EL (cell line): Measurements from ENCODE around the gene HNRNPDL.
"Not testable (repeated sequence)": the region's sequence is repeated elsewhere in the genome, so short reads cannot be mapped to it uniquely, and the experiment has no call there.

Experiments
- DNase-seq: peaks from one replicate; pipeline ENCODE4 v3.0.0-alpha.2; 2016

Gene HNRNPDL

DNA sequence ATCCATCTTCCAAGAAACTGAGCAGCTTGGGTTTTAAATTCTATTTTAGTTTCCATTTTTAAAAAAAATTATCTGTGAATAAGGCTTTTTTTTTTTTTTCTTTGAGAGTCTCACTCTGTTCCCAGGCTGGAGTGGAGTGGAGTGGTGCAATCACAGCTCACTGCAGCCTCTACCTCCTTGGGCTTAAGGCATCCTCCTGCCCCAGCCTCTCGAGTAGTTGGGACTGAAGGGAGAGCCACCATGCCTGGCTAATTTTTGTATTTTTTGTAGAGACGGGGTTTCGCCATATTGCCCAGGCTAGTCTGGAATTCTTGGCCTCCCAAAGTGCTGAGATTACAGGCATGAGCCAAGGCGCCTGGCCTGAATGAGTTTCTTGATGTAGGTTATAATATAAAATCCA, 1.6 kb upstream of the HNRNPDL start:
- no peak for DNase-seq

DNA sequence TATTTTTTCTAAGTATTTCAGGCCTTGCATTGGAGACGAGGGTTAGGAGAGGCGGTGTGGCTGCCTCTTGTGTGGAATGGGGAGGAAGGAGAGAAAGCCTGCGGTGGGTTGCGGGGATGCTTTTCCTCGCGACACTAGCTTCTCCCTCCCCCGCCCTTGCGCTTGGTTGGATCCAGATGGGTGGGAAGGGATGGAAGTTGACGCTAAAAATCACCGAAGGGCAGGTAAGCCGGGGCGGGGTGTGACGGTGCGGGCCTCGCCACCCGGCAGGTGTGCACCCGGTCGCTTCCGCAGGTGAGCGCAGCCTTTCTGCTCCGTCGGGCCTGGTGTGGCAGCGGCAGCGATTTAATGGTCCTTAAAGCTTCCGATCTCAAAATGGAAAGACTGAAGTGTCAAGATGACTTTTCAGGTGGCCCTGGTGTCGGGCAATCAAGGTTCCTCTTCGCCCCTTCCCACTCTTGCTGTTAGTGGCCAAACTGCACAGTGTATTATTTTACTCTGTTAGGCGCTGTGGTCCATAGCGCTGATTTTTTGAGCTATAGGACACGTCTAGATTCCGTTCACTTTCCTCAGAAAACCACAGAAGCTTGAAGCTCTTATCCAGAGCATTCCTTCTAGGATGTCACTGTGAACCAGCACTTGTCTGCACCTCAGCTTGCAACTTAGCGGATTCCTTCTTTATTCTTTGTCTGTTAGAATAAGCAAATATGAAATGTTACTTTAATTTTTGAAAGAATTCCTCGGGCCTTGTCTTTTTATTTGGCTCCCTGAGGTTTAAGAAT, 893 bp upstream of the HNRNPDL start:
- no peak for DNase-seq

DNA sequence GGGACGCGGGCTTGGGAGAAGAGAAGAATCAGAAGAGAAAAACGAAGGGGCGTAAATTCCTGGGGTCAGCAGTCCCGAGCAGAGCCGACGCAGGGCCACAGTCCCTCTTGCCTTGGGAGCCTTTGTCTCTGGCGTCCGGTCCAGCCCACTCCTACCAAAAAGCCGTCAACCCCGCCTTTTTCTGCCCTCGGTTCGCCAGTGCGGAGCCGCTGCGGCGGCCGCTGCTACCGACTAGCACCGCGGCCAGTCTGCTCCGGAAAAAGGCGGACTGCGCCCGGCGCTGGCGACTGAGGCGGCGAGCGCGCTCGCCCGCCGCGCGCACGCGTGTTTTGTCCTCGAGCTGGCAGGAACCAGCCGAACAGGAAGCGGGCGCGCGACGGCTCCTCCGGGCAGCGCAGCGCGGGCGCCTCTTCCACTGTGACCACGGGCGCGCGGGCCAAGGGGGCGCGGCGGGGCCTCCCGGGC, 502 bp downstream of the HNRNPDL start:
- no peak for DNase-seq

DNA sequence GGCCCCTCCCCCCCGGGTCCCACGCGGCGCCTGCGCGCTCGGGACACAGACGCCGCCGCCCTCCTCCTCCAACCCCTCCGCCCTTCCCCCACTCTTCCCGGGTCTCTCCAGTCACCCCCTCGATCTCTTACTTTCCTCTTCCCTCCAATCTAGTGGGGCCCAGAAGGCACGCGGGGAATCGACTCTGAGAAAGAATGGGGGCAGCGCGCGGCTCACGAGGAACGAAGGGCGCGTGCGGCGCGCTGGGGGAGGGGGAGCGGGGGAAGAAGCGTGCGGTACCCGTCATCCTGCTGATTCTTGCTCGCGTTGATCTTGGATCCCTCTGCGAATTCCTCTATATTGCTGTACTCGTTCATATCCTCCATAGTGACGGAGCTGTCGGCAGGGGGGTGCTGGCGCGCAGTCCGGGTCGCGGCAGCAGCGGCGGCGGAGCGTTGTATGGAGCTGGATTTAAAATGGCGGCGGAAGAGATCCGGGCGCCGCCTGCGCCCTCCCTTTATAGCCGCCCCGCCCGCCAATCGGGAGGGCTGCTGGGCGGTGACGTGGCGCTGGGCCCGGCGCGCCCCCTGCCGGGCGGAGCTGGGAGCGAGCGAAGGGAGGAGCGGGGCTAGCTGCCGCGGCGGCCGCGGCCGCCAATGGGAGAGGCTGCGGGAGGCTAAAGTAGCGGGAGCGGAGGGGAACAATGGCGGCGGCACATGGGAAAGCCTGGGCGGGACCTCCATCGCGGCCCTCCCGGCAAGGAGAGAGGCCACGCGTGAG, 1.1 kb downstream of the HNRNPDL start:
- DNase-seq, result peak; percentile 90

DNA sequence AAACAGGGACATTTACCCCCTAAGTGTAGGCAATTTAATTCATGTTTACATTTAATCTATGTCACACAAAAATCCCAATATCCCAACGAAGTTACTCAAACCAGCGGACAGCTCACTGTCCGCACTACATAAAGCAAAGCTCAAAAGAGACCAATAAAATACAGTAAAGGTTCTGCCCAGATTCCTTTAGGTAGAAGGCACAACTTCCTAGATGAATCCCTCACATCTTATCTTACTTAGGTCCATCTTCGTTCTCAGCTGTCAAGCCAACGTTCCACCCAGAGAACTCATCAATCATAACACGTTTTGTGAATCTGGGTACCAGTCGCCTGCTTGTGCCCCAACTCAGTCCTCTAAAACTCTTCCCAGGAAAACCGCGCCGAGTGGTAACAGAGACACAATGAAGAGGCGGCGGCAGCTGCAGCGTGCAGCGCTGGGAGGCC, 1.7 kb downstream of the HNRNPDL start:
- no peak for DNase-seq

DNA sequence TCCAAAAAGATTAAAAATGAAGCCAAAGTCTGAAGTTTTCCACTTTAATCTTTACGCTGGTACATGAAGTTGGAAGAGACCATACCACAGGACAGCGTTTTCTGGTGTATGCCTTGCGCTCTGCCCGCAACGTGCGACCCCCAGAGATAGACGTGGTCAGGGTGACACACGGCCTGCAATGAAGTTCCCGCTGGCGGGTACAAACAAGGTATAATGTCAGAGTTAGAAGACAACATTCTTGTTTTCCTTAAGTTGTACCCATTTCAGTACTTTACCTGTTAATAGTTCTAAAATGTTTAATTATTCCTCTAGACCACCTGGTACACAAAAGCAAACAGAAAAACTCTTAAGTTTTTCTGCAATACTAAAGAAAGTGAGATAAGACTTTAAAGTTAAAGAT, 4.8 kb downstream of the HNRNPDL start:
- no peak for DNase-seq

DNA sequence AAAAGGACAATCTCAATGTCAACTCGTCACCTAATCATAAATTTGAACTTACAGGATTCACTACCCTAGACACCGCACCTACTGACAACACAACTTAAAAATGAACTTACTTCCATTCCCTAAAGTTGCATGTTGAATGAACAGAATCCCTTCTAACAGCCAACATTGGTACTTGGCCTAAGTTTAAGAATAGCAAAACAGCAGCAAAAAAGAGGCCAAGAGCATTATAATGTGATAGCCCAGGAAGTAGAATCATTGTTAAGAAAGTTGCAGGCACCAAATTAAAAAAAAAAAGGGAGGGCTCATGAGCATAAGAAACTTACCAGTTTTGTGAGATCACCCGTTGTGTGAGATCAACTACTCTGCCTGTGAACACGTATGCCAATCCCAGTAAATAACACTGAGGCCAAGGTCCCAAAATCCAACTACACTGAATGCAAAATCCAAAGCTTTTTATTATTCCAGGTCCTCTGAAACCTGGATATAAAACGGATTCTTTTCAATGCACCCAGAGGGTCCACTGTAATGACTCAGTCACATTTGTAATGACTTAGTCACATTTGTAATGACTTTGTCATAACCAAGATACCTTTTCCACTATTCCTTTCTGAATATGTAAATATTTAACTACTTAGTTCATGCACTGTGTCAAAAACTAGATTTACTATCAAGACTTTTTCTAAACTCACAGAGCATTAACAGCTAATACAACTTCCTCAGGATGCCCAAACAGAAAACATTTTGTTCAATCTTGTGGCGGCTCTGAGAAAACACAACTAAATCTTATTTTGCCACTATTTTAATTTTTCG, 6.8 kb downstream of the HNRNPDL start:
- peak; percentile 76 for DNase-seq

DNA sequence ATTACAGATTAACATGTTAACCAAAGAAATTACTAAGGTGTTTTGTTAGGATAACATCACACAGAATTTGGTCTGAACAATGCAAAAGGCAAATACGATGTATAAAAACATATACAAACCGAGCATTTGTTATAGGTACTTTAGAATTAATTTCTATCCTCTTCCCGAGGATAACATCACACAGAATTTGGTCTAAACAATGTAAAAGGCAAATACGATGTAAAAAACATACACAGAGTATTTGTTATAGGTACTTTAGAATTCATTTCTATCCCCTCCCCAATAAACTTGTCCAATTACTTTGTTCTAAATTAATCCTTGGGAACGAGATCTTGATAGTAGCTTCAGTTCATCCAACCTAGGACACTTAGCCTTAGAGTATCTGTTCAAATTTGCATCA, 7.6 kb downstream of the HNRNPDL start:
- DNase-seq, result no peak

DNA sequence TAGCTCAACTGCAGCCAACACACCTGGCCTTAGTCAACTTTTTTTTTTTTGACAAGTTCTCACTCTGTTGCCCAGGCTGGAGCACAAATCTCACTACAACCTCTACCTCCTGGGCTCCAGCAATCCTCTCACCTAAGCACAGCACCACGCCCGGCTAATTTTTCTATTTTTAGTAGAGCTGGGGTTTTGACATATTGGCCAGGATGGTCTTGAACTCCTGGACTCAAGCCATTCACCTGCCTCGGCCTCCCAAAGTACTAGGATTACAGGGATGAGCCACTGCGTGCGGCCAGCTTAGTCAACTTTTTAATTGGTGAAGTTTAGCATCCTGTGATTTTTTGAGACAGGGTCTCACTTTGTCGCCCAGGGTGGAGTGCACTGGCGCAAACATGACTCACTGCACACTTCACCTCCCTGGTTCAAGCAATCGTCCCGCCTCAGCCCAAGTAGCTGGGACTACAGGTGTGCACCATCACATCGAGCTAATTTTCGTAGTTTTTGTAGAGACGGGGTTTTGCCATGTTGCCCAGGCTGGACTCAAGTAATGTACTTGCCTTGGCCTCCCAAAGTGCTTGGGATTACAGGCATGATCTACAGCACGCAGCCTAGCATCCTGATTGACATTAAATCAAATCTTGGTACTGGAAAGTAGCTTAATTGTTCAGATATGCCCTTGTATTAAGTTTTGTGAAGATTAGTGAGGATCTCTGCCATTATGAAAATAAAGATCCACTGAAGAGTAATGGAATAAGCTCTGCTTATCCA, 8.3 kb downstream of the HNRNPDL start:
- no peak for DNase-seq

DNA sequence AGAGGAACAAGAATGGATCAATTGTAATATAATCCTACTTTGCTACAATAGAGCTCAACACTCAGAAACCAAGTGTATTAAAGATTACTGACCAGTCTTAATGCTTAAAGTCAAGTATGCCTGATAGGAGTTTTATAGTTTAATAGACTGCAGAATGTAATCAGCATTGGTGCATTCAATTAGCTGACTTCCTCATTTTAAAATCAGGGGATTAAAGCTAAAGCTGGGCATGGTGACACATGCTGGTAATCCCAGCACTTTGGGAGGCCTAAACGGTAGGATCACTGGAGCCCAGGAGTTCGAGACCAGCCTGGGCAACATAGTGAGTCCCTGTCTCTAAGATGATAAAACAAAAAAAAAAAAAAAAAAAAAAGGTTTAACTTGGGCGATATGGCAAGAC, 10.8 kb downstream of the HNRNPDL start:
- DNase-seq, result no peak

DNA sequence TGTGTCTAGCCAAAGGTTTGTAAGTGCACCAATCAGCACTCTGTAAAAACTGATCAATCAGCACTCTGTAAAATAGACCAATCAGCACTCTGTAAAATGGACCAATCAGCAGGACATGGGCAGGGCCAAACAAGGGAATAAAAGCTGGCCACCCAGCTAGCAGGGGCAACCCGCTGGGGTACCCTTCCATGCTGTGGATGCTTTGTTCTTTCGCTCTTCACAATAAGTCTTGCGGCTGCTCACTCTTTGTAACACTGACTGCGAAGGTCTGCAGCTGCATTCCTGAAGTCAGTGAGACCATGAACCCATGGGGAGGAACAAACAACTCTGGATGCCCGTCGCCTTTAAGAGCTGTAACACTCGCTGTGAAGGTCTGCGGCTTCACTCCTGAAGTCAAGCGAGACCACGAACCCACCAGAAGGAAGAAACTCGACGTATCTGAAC, 14.3 kb downstream of the HNRNPDL start:
- no peak for DNase-seq

DNA sequence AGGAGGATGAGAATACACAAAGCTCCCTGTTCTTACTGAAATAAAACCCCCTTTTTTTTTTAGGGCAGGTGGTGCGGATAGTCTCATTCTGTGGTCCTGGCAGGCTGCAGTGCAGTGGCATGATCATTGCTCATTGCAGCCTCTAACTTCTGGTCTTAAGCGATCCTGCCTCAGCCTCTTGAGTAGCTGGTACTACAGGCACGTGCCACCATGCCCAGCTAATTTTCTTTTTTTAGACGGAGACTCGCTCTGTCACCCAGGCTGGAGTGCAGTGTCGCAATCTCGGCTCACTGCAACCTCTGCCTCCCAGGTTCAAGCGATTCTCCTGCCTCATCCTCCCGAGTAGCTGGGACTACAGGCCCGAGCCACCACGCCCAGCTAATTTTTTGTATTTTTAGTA, 15.2 kb downstream of the HNRNPDL start:
- DNase-seq, result not testable (repeated sequence)

DNA sequence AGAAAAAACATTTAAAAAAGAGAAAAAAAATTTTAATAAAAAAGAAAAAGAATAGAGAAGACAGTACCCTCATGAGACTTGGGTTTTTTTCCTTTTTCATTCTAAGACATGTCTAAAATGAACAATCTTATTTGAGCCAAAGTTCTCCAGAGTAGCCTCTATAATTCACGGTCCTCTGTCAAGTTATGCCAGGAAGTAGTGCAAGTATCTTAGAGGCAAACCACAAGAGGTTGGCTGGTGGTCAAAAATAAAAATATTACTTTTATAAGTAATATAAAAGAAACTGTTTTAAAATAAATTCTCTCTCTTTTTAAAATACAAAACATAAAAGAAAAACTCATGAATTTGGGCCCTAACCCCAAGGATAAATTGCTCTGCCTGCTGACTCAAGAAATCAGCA, 26.5 kb downstream of the HNRNPDL start:
- no peak for DNase-seq

DNA sequence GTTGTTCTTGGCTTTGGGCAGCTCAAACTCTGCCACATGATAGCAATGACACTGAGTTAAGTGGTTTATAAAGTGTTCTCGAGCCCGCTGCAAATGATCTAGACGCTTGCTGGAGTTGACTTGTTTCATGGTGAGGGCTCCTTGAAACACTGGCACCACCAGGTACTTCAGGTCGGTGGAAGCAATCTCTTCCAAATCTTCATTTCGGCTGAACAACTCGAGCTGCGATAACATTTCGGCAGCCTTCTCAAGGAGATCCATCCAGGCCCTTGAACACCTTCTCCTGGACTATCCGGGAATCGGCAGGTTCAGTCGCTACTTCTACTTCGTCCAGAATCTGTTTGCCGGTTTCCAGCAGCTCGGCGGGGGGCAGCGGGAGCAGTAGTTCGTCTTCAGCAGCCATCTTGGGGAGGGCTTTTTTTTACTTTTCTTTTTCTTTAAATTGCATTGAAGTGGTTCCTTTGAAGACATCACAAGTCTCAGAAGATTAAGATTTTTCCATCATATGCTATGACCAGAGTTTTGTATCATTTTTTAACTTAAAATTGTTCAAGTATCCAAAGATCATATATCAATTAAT, 28.0 kb downstream of the HNRNPDL start:
- no peak for DNase-seq

DNA sequence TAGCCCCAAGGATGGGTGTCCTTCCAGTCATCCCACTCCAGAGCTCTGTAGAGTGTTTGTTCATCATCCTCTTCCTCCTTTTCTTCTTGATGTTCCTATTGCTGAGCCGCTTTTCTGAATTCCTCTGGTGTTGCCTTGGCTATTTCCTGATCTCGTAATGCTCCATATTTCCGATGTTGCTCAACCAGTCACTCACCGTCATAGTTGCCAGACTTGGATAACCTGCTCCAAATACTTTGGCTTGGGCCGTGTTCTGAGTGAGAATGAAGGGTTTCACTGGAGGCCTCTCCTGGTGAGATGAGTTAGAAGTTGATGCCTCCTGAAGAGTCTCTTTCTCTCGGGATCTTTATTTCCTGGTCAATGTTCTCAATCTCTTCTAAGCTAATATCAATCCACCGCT, 28.7 kb downstream of the HNRNPDL start:
- DNase-seq, result no peak

DNA sequence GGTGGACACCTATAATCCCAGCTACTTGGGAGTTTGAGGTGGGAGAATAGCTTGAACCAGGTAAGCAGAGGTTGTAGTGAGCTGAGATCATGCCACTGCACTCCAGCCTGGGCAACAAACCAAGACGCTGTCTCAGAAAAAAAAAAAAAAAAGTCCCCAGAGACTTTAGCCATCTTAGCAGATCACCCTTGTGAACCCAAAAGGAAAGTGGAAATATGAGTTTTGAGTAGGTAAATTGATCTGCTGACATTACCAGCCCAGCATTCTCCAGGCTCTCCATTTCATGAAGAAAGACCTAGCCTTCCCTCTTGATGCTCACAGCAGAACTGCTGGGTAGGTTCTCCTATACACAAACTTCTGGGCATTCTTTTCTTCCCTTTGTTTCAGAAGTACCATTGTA, 32.0 kb downstream of the HNRNPDL start:
- DNase-seq, result no peak

DNA sequence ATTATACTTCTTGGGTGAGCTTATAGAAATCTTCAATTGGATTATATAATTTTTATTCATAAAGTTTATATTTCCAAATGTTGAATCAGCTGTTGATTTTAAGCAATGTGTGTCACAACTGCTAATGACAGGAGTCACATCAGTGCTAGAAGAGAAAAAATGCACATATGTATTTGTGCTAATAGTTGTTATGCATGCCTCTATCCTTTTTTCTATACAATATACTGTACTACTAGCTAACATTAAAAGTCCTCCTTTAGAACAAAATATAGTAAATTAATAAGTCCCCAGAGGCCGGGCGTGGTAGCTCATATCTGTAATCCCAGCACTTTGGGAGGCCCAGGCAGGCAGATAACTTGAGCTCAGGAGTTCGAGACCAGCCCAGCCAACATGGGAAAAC, 32.7 kb downstream of the HNRNPDL start:
- no peak for DNase-seq

DNA sequence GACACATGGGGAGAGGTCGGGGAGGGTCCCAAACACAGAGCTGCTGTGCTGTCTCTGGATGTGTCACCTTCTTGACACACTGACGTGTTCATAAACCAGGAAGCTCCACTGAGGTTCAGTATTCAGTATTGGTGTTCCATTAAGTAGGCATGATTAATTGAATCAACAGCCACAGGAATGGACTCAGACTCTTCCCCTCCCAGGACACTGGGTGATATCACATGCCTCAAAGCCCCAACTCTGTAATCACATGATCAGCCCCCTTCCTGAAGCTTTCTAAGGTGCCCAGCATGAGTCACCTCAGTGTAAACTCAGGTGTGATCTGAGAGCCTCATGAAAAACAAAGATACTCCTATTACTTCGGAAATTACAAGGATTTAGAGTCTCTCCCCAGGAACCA, 35.4 kb downstream of the HNRNPDL start:
- DNase-seq, result no peak

DNA sequence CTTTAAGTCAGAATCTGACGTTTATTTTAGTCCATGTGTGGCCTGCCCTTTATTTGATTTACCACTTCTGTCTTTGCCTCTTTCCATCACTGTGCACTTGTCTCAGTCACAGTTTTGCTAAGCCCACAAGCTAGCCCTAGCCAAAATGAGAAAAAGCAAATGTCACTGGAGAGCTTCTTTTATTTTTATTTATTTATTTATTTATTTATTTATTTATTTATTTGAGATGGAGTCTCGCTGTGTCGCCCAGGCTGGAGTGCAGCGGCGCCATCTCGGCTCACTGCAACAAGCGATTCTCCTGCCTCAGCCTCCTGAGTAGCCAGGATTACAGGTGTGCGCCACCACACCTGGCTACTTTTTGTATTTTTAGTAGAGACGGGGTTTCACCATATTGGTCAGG, 40.2 kb downstream of the HNRNPDL start:
- not testable (repeated sequence) for DNase-seq

DNA sequence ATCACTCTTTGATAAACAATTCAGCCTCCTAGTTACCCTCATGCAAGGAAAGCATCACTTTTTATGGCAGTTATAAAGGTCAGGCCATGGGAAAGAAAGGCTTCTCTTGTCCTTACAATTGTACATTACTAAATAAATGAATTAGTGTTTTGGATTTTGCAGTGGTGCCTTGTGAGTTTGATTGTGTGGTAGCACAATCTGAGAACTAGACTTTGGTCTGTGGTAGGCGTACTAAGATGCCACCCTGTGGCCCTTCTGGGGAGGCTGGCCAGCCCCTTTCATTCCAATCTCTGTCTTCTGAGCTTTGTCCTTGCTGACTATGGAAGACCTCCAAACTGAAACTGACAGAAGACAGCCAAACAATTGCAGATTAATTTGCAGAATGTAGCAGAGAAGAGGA, 41.9 kb downstream of the HNRNPDL start:
- no peak for DNase-seq

DNA sequence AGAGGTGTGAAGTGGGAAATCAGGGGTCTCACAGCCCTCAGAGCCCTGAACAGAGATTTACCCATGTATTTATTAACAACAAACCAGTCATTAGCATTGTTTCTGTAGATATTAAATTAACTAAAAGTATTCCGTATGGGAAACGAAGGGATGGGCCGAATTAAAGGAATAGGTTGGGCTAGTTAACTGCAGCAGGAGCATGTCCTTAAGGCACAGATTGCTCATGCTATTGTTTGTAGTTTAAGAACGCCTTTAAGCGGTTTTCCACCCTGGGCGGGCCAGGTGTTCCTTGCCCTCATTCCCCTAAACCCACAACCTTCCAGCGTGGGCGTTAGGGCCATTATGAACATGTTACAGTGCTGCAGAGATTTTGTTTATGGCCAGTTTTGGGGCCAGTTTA, 44.0 kb downstream of the HNRNPDL start:
- not testable (repeated sequence) for DNase-seq

DNA sequence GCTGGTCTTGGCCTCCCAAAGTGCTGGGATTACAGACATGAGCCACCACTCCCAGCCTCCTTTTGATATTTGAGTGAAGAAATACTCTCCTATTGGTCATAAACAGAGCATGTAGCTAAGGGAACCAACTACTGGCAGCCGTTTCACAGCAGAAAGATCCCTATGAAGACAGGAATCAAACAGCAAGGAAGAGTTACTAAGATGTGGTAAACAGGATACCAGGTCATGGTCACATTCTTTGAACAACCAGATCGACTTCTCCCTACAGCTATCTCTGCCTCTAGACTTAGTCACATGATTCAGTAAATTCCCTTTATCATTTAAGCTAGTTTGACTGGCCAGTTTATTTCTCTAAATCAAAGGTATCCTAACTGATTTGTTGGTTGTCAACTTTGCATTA, 47.5 kb downstream of the HNRNPDL start:
- no peak for DNase-seq
